HCT116 (cell line): Measurements from ENCODE around the gene PRKCZ. TPM values are rescaled to one million over a fixed set of nuclear protein-coding genes. Genes with fewer than 3 reads are reported as not detected.

Experiments used
- ATAC-seq: fragments of 200-7000 bp; cut with Tn5 transposase; 2 replicates; pipeline ENCODE4 v1.9.1; 2020; ENCODE audit warnings: mild to moderate bottlenecking, moderate library complexity
- BruUV-seq: library from RNA; stranded (reverse); fragments of 400-500 nt; replicated peaks from 2 replicates; lab custom pipeline; 2021; lab: Mats Ljungman, UMichigan
- CTCF ChIA-PET: fragments of 300-600 bp; sonication (Branson Sonifier 250); formaldehyde crosslinking; loops from one replicate; lab custom pipeline; 2021; ENCODE audit warnings: antibody characterized with exemption; lab: Charles Lee
- POLR2A ChIA-PET: fragments of 300-600, 350-600 bp; sonication (Branson Sonifier 250); formaldehyde crosslinking; loops from one replicate; lab custom pipeline; 2021; ENCODE audit warnings: antibody characterized with exemption; lab: Charles Lee
- RAD21 ChIA-PET, 2 experiments: fragments of 300-600 bp; sonication (Branson Sonifier 250); formaldehyde crosslinking; loops; one replicate each; lab custom pipeline; 2023; ENCODE audit warnings: low total read pairs in 2 of 2; ENCODE audit not compliant: uncharacterized antibody in 2 of 2, unreplicated experiment in 2 of 2, low non-redundant PET in 1 of 2; lab: Charles Lee
- DNase-seq: peaks from one replicate; pipeline ENCODE4 v3.0.0-alpha.2; 2010; ENCODE audit warnings: low read depth, low spot score
- H2AFZ ChIP-seq: fragments of 200-600 bp; shearing (Covaris generic), sonication (generic); 2 replicates; pipeline ENCODE4 v1.6.1; 2017; ENCODE audit warnings: low read depth, mixed run types, mixed read lengths, antibody characterized with exemption, low read length; ENCODE audit not compliant: poor library complexity, severe bottlenecking
- H3K27ac ChIP-seq: 2 replicates; pipeline ENCODE4 v1.5.1; 2012; ENCODE audit warnings: low read depth, low read length
- H3K27me3 ChIP-seq: fragments of 200-600 bp; sonication (generic); 2 replicates; pipeline ENCODE4 v1.6.1; 2016; ENCODE audit warnings: mixed run types, low read length, mixed read lengths; ENCODE audit not compliant: insufficient read depth
- H3K36me3 ChIP-seq, 2 experiments: fragments of 200-500 bp in 1 of 2; fragments of 200-600 bp in 1 of 2; sonication (Bioruptor generic) in 1 of 2; sonication (generic) in 1 of 2; 2 replicates each; pipeline versions ENCODE4 v1.5.1 to v1.6.1; 2014 to 2016; ENCODE audit warnings: low read length in 2 of 2, inconsistent platforms in 1 of 2, mixed read lengths in 1 of 2, mixed run types in 1 of 2; ENCODE audit not compliant: insufficient read depth in 2 of 2, control insufficient read depth in 1 of 2
- H3K4me1 ChIP-seq, 2 experiments: fragments of 200-600 bp in 1 of 2; sonication (generic) in 1 of 2; 2 replicates each; pipeline versions ENCODE4 v1.5.1 to v1.6.1; 2012 to 2017; ENCODE audit warnings: low read length in 2 of 2, inconsistent platforms in 1 of 2, mild to moderate bottlenecking in 1 of 2, mixed read lengths in 1 of 2, mixed run types in 1 of 2, moderate library complexity in 1 of 2; ENCODE audit not compliant: insufficient read depth in 2 of 2, control insufficient read depth in 1 of 2
- H3K4me2 ChIP-seq: fragments of 200-600 bp; sonication (generic); 2 replicates; pipeline ENCODE4 v1.6.1; 2017; ENCODE audit warnings: mixed run types, low read length, mixed read lengths
- H3K4me3 ChIP-seq, 2 experiments: fragments of 200-600 bp in 1 of 2; sonication (generic) in 1 of 2; replicated peaks in 1 of 2; 2 replicates each; pipeline ENCODE4 v1.5.1; 2011 to 2016; ENCODE audit warnings: low read length in 2 of 2, control low read depth in 1 of 2, low read depth in 1 of 2, mild to moderate bottlenecking in 1 of 2, mixed read lengths in 1 of 2, mixed run types in 1 of 2
- H3K79me2 ChIP-seq: fragments of 200-600 bp; sonication (generic); 2 replicates; pipeline ENCODE4 v1.6.1; 2017; ENCODE audit warnings: mild to moderate bottlenecking, mixed run types, low read length, moderate library complexity, mixed read lengths; ENCODE audit not compliant: insufficient read depth
- H3K9ac ChIP-seq: fragments of 200-600 bp; sonication (generic); 2 replicates; pipeline ENCODE4 v1.6.1; 2016; ENCODE audit warnings: low read length, mixed read lengths
- H3K9me2 ChIP-seq: fragments of 200-600 bp; sonication (generic), shearing (Covaris generic); 2 replicates; pipeline ENCODE4 v1.6.1; 2017; ENCODE audit warnings: mixed run types, mild to moderate bottlenecking, moderate library complexity; ENCODE audit not compliant: insufficient read depth
- H3K9me3 ChIP-seq, 2 experiments: fragments of 200-500 bp in 1 of 2; fragments of 200-600 bp in 1 of 2; sonication (Bioruptor generic) in 1 of 2; sonication (generic) in 1 of 2; 2 replicates each; pipeline ENCODE4 v1.6.1; 2014 to 2017; ENCODE audit warnings: low read length in 2 of 2, mixed read lengths in 2 of 2, inconsistent platforms in 1 of 2, low read depth in 1 of 2, mild to moderate bottlenecking in 1 of 2, mixed run types in 1 of 2, moderate library complexity in 1 of 2; ENCODE audit not compliant: control insufficient read depth in 1 of 2, insufficient read depth in 1 of 2
- H4K20me1 ChIP-seq: fragments of 200-600 bp; sonication (generic), shearing (Covaris generic); 2 replicates; pipeline ENCODE4 v1.6.1; 2017; ENCODE audit warnings: mixed run types, mild to moderate bottlenecking, moderate library complexity; ENCODE audit not compliant: insufficient read depth
- CEBPB ChIP-seq: IDR thresholded peaks from 2 replicates; pipeline ENCODE4 v1.6.1; 2012; ENCODE audit warnings: low read depth
- EGR1 ChIP-seq: IDR thresholded peaks from 2 replicates; pipeline ENCODE4 v1.6.1; 2012; ENCODE audit warnings: low read depth
- EZH2phosphoT487 ChIP-seq: fragments of 200-600 bp; IDR thresholded peaks from 2 replicates; pipeline ENCODE4 v1.6.1; 2018; ENCODE audit warnings: antibody characterized with exemption, borderline replicate concordance
- JUND ChIP-seq: IDR thresholded peaks from 2 replicates; pipeline ENCODE4 v1.6.1; 2012
- POLR2A ChIP-seq: IDR thresholded peaks from 2 replicates; pipeline ENCODE4 v1.7.0; 2011; ENCODE audit warnings: borderline replicate concordance; ENCODE audit not compliant: insufficient read depth, insufficient read length; ENCODE audit errors: extremely low read depth
- RAD21 ChIP-seq: IDR thresholded peaks from 2 replicates; pipeline ENCODE4 v1.6.1; 2012; ENCODE audit warnings: low read depth, mild to moderate bottlenecking
- SIN3A ChIP-seq: IDR thresholded peaks from 2 replicates; pipeline ENCODE4 v1.6.1; 2012; ENCODE audit warnings: low read depth
- SP1 ChIP-seq: IDR thresholded peaks from 2 replicates; pipeline ENCODE4 v1.6.1; 2012; ENCODE audit warnings: low read depth
- SRF ChIP-seq: IDR thresholded peaks from 2 replicates; pipeline ENCODE4 v1.6.1; 2012; ENCODE audit warnings: low read depth
- TCF7L2 ChIP-seq: IDR thresholded peaks from 2 replicates; pipeline ENCODE4 v1.7.0; 2011; ENCODE audit warnings: borderline replicate concordance, inconsistent platforms; ENCODE audit not compliant: insufficient read depth, insufficient read length; ENCODE audit errors: extremely low read depth
- YY1 ChIP-seq: IDR thresholded peaks from 2 replicates; pipeline ENCODE4 v1.6.1; 2011; ENCODE audit warnings: low read length, low read depth, moderate library complexity, mild to moderate bottlenecking; ENCODE audit not compliant: insufficient replicate concordance; ENCODE audit errors: extremely low read depth
- ZFX ChIP-seq: fragments of 450-650 bp; IDR thresholded peaks from 2 replicates; pipeline ENCODE4 v1.6.1; 2017
- ZNF274 ChIP-seq: fragments of 200-500 bp; sonication (Bioruptor generic); IDR thresholded peaks from 2 replicates; pipeline ENCODE4 v1.6.1; 2014; ENCODE audit warnings: mild to moderate bottlenecking, low read depth, low read length, inconsistent platforms
- intact Hi-C: fragments of 100-400 bp; cut with micrococcal nuclease; formaldehyde crosslinking; loops from 2 replicates; pipeline ENCODE4 v1.10.0; 2022
- total RNA-seq: library from RNA; stranded (reverse); gene quantifications from one replicate; pipeline ENCODE4 v1.2.1, GENCODE V29; 2021; ENCODE audit not compliant: unreplicated experiment
- TF ChIP-seq, protein P1 (sequence below): IDR thresholded peaks from 2 replicates; pipeline ENCODE4 v1.6.1; 2011; ENCODE audit warnings: mild to moderate bottlenecking, low read length, moderate library complexity; ENCODE audit not compliant: insufficient replicate concordance; ENCODE audit errors: extremely low read depth
- TF ChIP-seq, protein P2 (sequence below): IDR thresholded peaks from 2 replicates; pipeline ENCODE4 v1.6.1; 2012

PRKCZ gene
- total RNA-seq, 1 experiment from 2014 or later = 46.8 TPM

DNA sequence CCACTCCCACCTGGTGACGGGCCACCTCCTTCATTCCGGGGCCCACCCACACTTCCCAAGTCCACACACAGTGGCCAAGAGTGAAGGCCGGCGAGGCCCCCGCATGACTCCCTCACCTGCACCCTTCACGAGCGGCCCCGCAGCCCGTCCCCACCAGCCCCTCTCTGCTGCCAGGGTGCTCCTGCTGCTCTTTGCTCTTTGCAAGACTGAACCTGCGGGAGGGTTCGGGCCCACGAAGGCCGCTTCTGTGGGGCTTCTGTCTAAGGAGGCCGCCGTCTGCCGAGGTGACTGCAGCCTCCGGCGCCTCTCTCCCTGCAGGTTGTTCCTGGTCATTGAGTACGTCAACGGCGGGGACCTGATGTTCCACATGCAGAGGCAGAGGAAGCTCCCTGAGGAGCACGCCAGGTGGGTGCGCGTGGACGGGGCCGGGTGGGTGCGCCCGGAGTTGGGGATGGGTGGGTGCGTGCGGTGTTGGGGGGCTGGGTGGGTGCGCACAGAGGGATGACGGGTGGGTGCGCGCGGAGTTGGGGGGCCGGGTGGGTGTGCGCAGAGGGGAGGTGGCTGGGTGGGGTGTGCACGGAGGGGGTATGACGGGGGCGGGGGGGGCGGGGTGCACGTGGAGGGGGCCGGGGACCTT lies 119.1 kb downstream of the PRKCZ start:
- TF ChIP-seq SP1 (no peak), TCF7L2 (no peak), YY1 (no peak), EZH2phosphoT487 (no peak), ZFX (no peak), POLR2A (no peak), EGR1 (no peak), SIN3A (no peak), CEBPB (no peak), RAD21 (no peak), SRF (no peak), JUND (no peak), ZNF274 (no peak)
- TF ChIP-seq, protein P1, sequence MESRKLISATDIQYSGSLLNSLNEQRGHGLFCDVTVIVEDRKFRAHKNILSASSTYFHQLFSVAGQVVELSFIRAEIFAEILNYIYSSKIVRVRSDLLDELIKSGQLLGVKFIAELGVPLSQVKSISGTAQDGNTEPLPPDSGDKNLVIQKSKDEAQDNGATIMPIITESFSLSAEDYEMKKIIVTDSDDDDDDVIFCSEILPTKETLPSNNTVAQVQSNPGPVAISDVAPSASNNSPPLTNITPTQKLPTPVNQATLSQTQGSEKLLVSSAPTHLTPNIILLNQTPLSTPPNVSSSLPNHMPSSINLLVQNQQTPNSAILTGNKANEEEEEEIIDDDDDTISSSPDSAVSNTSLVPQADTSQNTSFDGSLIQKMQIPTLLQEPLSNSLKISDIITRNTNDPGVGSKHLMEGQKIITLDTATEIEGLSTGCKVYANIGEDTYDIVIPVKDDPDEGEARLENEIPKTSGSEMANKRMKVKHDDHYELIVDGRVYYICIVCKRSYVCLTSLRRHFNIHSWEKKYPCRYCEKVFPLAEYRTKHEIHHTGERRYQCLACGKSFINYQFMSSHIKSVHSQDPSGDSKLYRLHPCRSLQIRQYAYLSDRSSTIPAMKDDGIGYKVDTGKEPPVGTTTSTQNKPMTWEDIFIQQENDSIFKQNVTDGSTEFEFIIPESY = no peak
- TF ChIP-seq, protein P2, sequence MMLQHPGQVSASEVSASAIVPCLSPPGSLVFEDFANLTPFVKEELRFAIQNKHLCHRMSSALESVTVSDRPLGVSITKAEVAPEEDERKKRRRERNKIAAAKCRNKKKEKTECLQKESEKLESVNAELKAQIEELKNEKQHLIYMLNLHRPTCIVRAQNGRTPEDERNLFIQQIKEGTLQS = no peak
- H3K36me3 ChIP-seq = no peaks in the 10 kb centered on the region

More for the DNA sequence above, 119.1 kb downstream of the PRKCZ start:
- no peaks in the 10 kb centered on the region for H3K79me2 ChIP-seq
- H3K4me2 ChIP-seq = no peak overlapping the region
- peaks cover 0 to 5% of the 10 kb centered on the region in 2 experiments; a peak in 1 of 4 replicates for H3K4me1 ChIP-seq
- RAD21 ChIA-PET = no interaction called here
- no peak overlapping the region for H2AFZ ChIP-seq
- DNase-seq (no peak), ATAC-seq (no peak)
- no peak overlapping the region for H3K27ac ChIP-seq
- intact Hi-C loops = no loop called here
- CTCF ChIA-PET = no interaction called here
- H3K9me2 ChIP-seq = no peaks in the 10 kb centered on the region
- no peaks in the 10 kb centered on the region for H3K27me3 ChIP-seq
- POLR2A ChIA-PET = no interaction called here
- H3K9me3 ChIP-seq = no peaks in the 10 kb centered on the region; a peak in 1 of 4 replicates
- H4K20me1 ChIP-seq = no peaks in the 10 kb centered on the region
- no peak overlapping the region for H3K9ac ChIP-seq
- H3K4me3 ChIP-seq = no peak overlapping the region
- BruUV-seq = no TSS peak
